ENCODE data around the gene TRIM32.

The TRIM32 gene

GRCh38 chr9:116668970-116669695, 18.0 kb upstream of the TRIM32 start:
- Histone ChIP-seq H3K4me1 (ENCODE audit: insufficient read depth, low read length, poor library complexity, severe bottlenecking) (no peaks in the 10 kb centered on the region), H3K79me2 (ENCODE audit: insufficient read depth, low read length) (no peaks in the 10 kb centered on the region), H4K20me1 (ENCODE audit: insufficient read depth, low read length, poor library complexity, severe bottlenecking) (no peaks in the 10 kb centered on the region), H3K9me3 (ENCODE audit: insufficient read depth, low read depth, low read length) (0 out of 2 replicates have a peak, but pooled peaks cover 5% of the 10 kb centered on the region), H3K36me3 (ENCODE audit: insufficient read depth, low read length) (no peaks in the 10 kb centered on the region), H3K27me3 (ENCODE audit: insufficient read depth, low read length, poor library complexity, severe bottlenecking) (no peaks in the 10 kb centered on the region), H3K9me2 (replicated peaks; ENCODE audit: low read depth, low read length) (no peaks in the 10 kb centered on the region), H3K9ac (ENCODE audit: low read depth, low read length, poor library complexity, severe bottlenecking) (no peak overlapping the region), H3F3A (ENCODE audit: low read depth) (no peaks in the 10 kb centered on the region), H3K4me3 (ENCODE audit: low read length, poor library complexity, severe bottlenecking) (no peak overlapping the region), H3K4me2 (ENCODE audit: low read depth, low read length, poor library complexity, severe bottlenecking) (no peak overlapping the region), H2AFZ (ENCODE audit: low read length) (no peak overlapping the region)
- TF ChIP-seq, protein P1, sequence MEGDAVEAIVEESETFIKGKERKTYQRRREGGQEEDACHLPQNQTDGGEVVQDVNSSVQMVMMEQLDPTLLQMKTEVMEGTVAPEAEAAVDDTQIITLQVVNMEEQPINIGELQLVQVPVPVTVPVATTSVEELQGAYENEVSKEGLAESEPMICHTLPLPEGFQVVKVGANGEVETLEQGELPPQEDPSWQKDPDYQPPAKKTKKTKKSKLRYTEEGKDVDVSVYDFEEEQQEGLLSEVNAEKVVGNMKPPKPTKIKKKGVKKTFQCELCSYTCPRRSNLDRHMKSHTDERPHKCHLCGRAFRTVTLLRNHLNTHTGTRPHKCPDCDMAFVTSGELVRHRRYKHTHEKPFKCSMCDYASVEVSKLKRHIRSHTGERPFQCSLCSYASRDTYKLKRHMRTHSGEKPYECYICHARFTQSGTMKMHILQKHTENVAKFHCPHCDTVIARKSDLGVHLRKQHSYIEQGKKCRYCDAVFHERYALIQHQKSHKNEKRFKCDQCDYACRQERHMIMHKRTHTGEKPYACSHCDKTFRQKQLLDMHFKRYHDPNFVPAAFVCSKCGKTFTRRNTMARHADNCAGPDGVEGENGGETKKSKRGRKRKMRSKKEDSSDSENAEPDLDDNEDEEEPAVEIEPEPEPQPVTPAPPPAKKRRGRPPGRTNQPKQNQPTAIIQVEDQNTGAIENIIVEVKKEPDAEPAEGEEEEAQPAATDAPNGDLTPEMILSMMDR (conservative IDR thresholded peaks at IDR 0.05; ENCODE audit: low read length) = no peak
- TF ChIP-seq EZH2phosphoT487 (IDR thresholded peaks at IDR 0.05; ENCODE audit: borderline replicate concordance) = no peak

GRCh38 chr9:116671605-116672004, 15.5 kb upstream of the TRIM32 start:
- Histone ChIP-seq H3K4me2 (ENCODE audit: low read depth, low read length, poor library complexity, severe bottlenecking) (no peak overlapping the region), H2AFZ (ENCODE audit: low read length) (no peak overlapping the region), H3K9me3 (ENCODE audit: insufficient read depth, low read depth, low read length) (peaks cover 5% of the 10 kb centered on the region; the same call in 1 of the 2 replicates), H3K4me3 (ENCODE audit: low read length, poor library complexity, severe bottlenecking) (no peak overlapping the region), H3K9me2 (replicated peaks; ENCODE audit: low read depth, low read length) (no peaks in the 10 kb centered on the region), H3K79me2 (ENCODE audit: insufficient read depth, low read length) (no peaks in the 10 kb centered on the region), H3K36me3 (ENCODE audit: insufficient read depth, low read length) (no peaks in the 10 kb centered on the region), H3K9ac (ENCODE audit: low read depth, low read length, poor library complexity, severe bottlenecking) (no peak overlapping the region), H4K20me1 (ENCODE audit: insufficient read depth, low read length, poor library complexity, severe bottlenecking) (no peaks in the 10 kb centered on the region), H3F3A (ENCODE audit: low read depth) (no peaks in the 10 kb centered on the region), H3K4me1 (ENCODE audit: insufficient read depth, low read length, poor library complexity, severe bottlenecking) (no peaks in the 10 kb centered on the region), H3K27me3 (ENCODE audit: insufficient read depth, low read length, poor library complexity, severe bottlenecking) (no peaks in the 10 kb centered on the region)
- TF ChIP-seq EZH2phosphoT487 (IDR thresholded peaks at IDR 0.05; ENCODE audit: borderline replicate concordance) = no peak
- TF ChIP-seq, protein P1 (conservative IDR thresholded peaks at IDR 0.05; ENCODE audit: low read length) = no peak

DNA sequence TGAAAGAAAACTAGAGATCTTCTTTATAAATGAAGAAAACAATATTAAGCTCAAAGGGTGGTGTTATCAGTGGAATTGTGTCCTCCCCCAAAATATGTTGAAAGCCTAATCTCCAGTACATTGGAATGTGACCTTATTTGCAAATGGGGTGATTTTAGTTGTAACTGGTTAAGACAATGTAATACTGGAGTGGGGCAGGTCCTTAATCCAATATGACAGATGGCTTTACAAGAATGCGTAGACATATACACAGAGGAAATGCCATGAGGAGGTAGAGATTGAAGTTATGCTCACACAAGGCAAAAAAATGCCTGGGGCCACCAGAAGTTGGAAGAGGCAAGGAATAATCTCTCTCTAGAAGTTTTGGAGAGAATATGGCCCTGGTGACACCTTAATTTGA, 13.7 kb upstream of the TRIM32 start:
- Histone ChIP-seq H2AFZ (ENCODE audit: low read length) (no peak overlapping the region), H3K9ac (ENCODE audit: low read depth, low read length, poor library complexity, severe bottlenecking) (no peak overlapping the region), H3K4me3 (ENCODE audit: low read length, poor library complexity, severe bottlenecking) (no peak overlapping the region), H3K27me3 (ENCODE audit: insufficient read depth, low read length, poor library complexity, severe bottlenecking) (no peaks in the 10 kb centered on the region), H3K4me1 (ENCODE audit: insufficient read depth, low read length, poor library complexity, severe bottlenecking) (no peaks in the 10 kb centered on the region), H3K4me2 (ENCODE audit: low read depth, low read length, poor library complexity, severe bottlenecking) (no peak overlapping the region), H3F3A (ENCODE audit: low read depth) (no peaks in the 10 kb centered on the region), H3K79me2 (ENCODE audit: insufficient read depth, low read length) (no peaks in the 10 kb centered on the region), H3K36me3 (ENCODE audit: insufficient read depth, low read length) (no peaks in the 10 kb centered on the region), H3K9me3 (ENCODE audit: insufficient read depth, low read depth, low read length) (peaks cover 5% of the 10 kb centered on the region; the same call in 1 of the 2 replicates), H3K9me2 (replicated peaks; ENCODE audit: low read depth, low read length) (no peaks in the 10 kb centered on the region), H4K20me1 (ENCODE audit: insufficient read depth, low read length, poor library complexity, severe bottlenecking) (no peaks in the 10 kb centered on the region)
- TF ChIP-seq EZH2phosphoT487 (IDR thresholded peaks at IDR 0.05; ENCODE audit: borderline replicate concordance) = no peak
- TF ChIP-seq, protein P1 (conservative IDR thresholded peaks at IDR 0.05; ENCODE audit: low read length) = no peak

All from Loucy (cell line).